Measurements from ENCODE around the gene LASP1.

- no peak for TF ChIP-seq POLR2A (IDR thresholded peaks at IDR 0.05; ENCODE audit: low read length)
- TF ChIP-seq GATA1 (IDR thresholded peaks at IDR 0.05; ENCODE audit: low read depth, low read length) = no peak
Observed at GRCh38 chr17:38885728-38886642, 16.1 kb downstream of the LASP1 start.

Data from erythroblast (primary cell).